Stimulated activated CD8-positive, alpha-beta memory T cell treated with anti-CD3 and anti-CD28 coated beads, Interleukin-4, amount 100 ng/mL, for 4 hours (primary cell): ENCODE data around the gene NEAT1.
A peak's percentile ranks its signal among the peaks of the same experiment; 100 is the strongest.
"Not testable (repeated sequence)": the region's sequence is repeated elsewhere in the genome, so short reads cannot be mapped to it uniquely, and the experiment has no call there.

Source experiments
- DNase-seq, 2 donors: peaks; one replicate each; pipeline ENCODE4 v3.0.0-alpha.2; 2020; ENCODE audit warnings: low read depth in 2 of 2, low spot score in 1 of 2

The NEAT1 gene

DNA sequence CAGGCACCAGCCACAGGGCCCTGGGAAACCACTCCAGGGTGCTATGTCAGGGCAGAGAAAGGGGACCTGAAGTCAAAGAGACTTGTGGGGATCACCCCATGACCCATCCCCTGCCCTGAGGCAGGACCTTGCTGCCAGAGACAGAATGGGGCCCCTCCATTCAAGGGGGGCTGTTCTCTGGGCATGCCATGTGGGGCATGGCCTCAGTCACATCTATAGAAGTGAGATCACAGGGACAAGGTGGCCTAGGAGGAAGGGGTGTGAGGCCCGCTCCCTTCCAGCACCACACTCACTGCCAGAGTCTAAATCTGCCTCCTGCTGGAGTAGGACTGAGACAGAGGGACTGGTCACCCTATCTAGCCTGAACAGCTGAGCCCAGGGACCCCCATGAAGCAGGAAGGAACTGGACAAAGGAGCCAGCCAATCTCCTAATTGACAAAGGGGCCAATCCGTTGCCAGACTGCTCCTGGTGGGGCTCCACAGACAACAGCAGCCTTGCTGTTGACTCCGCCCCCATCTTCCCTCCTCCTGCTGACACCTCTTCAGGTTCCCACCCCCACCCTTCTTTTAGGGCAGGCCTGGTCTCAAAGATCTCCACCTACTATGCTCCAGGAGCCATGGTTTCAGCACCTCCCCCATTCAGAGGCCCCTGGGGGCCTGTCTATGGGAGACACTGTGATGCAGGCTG, 26.0 kb downstream of the NEAT1 start:
- no peak for DNase-seq

DNA sequence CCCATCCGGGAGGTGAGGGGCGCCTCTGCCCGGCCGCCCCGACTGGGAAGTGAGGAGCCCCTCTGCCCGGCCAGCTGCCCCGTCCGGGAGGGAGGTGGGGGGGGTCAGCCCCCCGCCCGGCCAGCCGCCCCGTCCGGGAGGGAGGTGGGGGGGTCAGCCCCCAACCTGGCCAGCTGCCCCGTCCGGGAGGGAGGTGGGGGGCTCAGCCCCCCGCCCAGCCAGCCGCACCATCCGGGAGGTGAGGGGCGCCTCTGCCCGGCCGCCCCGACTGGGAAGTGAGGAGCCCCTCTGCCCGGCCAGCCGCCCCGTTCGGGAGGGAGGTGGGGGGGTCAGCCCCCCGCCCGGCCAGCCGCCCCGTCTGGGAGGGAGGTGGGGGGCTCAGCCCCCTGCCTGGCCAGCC, 28.7 kb downstream of the NEAT1 start:
- not testable (repeated sequence) for DNase-seq

DNA sequence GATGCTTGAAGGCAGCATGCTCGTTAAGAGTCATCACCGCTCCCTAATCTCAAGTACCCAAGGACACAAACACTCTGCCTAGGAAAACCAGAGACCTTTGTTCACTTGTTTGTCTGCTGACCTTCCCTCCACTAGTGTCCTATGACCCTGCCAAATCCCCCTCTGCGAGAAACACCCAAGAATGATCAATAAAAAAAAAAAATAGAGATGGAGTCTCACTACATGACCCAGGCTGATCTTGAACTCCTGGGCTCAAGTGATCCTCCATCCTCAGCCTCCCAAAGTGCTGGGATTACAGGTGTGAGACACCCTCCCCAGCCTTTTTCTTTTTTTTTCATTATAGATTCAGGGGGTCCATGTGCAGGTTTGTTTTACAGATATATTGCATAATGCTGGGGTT, 29.7 kb downstream of the NEAT1 start:
- not testable (repeated sequence) for DNase-seq

- no peak for DNase-seq
Observed at GRCh38 chr11:65452806-65453490, 30.4 kb downstream of the NEAT1 start.

DNA sequence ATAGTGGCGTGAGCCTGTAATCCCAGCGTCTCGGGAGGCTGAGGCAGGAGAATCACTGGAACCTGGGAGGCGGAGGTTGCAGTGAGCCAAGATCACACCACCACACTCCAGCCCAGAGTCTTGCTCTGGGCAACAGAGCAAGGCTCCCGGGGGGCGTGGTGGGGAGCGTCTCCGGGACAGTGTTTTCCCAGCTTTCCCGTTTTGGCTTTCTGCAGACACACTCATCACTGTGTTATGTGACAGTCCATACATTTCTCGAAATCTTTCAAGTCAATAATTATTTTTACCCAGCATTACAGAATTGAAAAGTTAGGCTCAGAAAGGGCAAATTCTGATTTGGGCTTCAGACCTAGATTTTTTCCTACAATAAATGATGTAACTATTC, 31.7 kb downstream of the NEAT1 start:
- no peak for DNase-seq

DNA sequence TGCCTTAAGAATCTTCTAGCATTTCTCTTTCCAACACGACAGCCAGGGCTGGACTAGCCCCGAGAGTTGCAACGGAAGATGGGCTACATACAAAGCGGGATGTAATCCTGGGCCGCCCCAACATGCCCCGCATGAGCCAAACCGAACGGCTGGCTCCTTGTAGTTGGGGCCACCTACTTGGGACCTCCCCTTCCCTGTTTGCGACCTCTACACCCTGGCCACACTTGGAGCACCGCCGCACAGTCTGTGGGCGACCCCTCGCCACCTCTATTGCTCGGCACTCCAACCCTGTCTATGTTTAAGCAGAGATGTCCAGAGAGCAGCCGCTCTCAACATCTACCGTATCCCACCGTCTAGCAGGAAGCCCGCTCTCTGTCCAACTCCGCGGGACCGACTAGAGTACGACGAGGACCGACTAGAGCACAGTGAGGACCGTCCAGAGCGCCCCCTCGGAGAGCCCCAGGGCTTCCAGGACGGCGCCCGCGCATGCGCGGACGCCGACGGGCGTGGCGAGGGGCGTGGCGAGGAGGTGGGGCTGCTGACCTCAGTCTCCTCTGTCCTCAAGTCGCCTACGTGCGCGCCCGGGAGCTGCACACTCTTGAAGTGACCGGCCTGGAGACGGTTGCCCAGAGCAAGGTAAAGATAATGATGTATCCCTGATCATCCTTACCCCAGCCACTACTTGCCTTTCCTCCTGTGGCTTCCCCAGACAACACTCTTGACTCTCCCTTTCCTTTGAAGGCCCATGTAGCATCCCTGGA, 32.3 kb downstream of the NEAT1 start:
- DNase-seq: peak; percentile 52 to 66

GRCh38 chr11:65456418-65456817, 33.8 kb downstream of the NEAT1 start:
- DNase-seq: no peak

DNA sequence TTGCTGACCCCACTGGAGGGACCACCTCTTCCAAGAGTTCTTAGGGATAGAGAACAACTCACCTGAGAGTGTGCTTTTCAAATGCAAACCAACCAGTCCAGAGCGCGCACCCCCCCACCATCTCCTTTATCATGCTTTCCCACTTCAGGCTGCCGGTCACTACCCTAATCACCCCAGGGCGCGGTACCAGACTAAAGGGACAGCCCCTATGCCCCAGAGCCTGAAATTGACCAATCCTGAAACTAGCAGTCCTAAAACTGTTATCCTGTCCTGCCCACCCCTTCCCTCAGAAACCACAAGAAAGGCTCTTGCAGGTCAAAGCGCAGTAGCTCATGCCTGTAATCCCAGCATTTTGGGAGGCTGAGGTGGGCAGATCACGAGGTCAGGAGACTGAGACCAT, 37.0 kb downstream of the NEAT1 start:
- DNase-seq: no peak

DNA sequence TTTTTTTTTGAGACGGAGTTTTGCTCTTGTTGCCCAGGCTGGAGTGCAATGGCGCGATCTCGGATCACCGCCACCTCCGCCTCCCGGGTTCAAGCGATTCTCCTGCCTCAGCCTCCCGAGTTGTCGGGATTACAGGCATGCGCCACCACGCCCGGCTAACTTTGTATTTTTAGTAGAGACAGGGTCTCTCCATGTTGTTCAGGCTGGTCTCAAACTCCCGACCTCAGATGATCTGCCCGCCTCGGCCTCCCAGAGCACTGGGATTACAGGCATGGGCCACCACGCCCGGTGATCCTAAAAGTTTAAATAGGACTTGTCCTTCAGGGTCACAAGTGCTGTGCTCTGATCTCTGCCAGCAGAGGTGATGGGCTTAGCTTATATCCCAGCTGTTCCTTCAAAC, 42.9 kb downstream of the NEAT1 start:
- DNase-seq: not testable (repeated sequence)

- not testable (repeated sequence) for DNase-seq
Observed at GRCh38 chr11:65467306-65467705, 44.7 kb downstream of the NEAT1 start.

GRCh38 chr11:65468874-65469333, 46.3 kb downstream of the NEAT1 start:
- no peak for DNase-seq

- DNase-seq: no peak
Observed at GRCh38 chr11:65470433-65471049, 47.9 kb downstream of the NEAT1 start.

DNA sequence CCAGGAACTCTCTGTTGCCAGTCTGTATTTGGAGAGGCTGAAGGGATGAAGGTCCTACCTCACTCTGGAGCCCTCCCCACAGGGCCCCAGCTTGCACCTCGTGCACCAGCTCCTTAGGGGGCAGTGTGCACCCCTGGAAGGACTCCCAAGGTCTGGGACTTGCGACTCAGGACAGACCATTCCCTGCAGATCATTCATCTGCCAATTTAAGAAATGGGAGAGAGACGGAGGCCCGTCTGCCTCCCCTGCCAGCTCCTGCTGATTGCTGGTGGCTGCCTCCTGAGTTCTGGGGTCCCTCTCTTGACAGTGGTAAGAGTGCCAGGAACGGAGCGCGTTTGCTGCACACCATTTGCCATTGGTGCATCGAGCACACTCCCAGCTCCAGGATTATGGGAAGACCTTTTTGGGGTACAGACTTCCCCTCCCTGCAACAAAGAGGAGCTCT, 48.9 kb downstream of the NEAT1 start:
- no peak for DNase-seq

- not testable (repeated sequence) for DNase-seq
Observed at GRCh38 chr11:65472588-65473277, 50.1 kb downstream of the NEAT1 start.

GRCh38 chr11:65473278-65473860, 50.8 kb downstream of the NEAT1 start:
- no peak for DNase-seq

GRCh38 chr11:65474864-65475263, 52.3 kb downstream of the NEAT1 start:
- no peak for DNase-seq

DNA sequence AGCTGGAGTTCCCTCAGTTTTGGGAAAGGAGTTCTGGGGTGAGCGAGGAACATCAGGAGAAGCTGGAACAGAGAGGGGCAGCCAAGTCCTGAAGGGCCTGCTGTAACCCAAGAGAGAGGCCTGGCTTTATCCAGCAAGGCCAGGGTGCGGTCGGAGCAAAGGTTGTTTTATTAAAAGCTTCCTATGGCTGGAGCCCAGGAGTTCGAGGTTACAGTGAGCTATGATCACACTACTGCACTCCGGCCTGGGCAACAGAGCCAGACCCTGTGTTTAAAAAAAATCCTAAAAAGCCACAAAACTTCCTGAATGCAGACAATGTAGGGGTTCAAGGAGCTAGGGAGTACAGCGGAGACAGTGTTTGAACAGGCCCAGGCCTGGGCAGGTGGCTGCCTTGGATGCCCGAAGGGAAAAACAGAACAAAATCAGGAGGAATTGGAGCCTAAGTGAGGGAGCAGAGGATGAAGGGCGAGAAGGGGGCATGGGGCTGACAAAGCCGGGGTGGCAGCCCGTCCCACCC, 54.1 kb downstream of the NEAT1 start:
- no peak for DNase-seq

DNA sequence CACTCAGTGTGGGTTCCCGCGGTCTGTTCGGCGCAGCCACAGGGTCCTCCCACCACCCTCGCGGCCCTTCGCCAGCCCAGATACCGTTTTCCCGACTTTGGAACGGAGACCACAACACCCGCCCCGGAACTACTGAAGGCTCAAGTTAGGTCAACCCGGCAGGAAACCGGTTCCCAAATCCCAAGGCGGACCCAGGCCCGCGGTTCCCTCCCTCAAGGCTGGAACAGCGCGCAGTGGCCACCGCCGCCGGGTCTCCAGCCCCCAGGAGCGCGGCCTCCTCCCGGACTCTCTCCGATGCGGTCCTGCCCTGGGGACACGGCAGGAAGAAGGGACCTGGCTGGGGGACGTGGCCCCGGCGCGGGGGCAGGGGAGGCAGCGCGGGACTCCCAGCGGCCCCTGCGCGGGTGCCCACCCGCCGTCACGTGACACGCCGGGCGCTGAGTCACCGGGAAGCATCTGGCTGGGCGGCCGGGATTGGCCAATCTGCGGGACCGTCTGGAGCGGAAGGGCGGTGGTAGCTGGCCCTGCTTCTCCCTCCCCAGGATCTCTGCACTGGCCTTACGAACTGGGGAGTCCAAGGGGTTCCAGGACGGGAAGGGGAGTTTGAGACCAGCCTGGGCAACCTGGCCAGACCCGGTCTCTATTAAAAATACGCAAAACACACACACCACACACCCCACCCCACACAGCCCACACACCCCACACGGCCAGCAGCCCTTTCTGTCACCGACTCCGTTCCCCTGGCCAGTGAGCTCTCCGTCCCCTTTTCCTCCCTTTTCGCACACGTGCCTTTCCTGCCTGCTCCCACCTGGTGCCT, 54.8 kb downstream of the NEAT1 start:
- peak; percentile 82 to 86 for DNase-seq

DNA sequence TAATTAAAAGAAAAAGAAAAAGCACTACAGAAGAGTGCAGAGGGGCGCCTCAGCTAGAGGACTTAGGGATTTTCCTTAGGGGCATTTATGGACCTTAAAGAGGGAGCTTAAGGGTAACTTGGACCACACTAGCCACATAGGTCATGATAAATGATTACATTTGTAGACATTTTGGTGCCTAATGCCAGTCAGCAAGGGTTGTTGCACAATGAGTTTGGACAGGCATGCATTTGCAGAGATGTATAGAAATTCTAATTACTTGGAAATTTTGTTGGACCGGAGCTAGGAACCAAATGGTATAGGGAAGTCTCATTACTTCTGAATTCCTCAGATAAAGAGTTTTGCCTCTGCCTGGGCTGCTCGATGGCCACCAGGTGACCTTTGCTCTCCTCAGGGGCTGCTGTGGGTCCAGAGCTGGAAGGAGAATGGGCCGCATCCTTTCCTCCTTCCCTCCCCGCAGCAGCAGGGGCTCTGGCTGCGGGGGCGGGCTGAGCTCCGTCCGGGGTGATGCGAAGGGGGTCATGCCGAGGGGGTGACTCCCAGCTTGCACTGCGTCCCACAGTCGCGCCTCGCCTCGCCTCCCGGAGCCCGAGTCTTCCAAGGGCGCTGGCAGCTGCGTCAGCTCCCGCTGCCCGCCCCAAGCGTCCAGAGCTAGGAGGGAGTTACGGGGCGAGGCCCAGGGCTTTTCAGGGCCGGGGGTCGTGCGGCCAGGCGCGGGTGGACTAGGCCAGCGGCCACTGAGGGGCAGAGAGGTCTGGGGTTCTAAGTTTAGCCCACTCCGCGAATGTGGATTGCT, 56.0 kb downstream of the NEAT1 start:
- no peak for DNase-seq
